Thyroid gland (tissue), 4 donors: ENCODE data around the gene DAAM2.

Experiments
- CTCF ChIP-seq, 6 experiments: fragments of 200-600 bp in 3 of 6; fragments of 450-650 bp in 3 of 6; sonication (generic) in 3 of 6; IDR thresholded peaks; one replicate each; pipeline ENCODE4 v1.5.1; 2016 to 2019; ENCODE audit warnings: antibody characterized with exemption in 6 of 6, mild to moderate bottlenecking in 2 of 6, inconsistent platforms in 1 of 6, moderate library complexity in 1 of 6
- POLR2A ChIP-seq, 2 donors: fragments of 450-650 bp; IDR thresholded peaks; one replicate each; pipeline ENCODE4 v1.6.1; 2017; ENCODE audit warnings: antibody characterized with exemption in 2 of 2, mild to moderate bottlenecking in 2 of 2, moderate library complexity in 1 of 2

- TF ChIP-seq CTCF (IDR thresholded peaks at IDR 0.05) (no peak), POLR2A (IDR thresholded peaks at IDR 0.05) (no peak)
These were observed 22.1 kb downstream of the DAAM2 start for GRCh38 chr6:39814236-39814635.
